Activated CD8-positive, alpha-beta memory T cell treated with anti-CD3 and anti-CD28 coated beads for 24 hours (primary cell): ENCODE data around the gene PRMT3.
"Not testable (repeated sequence)": the region's sequence is repeated elsewhere in the genome, so short reads cannot be mapped to it uniquely, and the experiment has no call there.

Source experiments
- DNase-seq: peaks from one replicate; pipeline ENCODE4 v3.0.0-alpha.2; 2020

The PRMT3 gene

DNA sequence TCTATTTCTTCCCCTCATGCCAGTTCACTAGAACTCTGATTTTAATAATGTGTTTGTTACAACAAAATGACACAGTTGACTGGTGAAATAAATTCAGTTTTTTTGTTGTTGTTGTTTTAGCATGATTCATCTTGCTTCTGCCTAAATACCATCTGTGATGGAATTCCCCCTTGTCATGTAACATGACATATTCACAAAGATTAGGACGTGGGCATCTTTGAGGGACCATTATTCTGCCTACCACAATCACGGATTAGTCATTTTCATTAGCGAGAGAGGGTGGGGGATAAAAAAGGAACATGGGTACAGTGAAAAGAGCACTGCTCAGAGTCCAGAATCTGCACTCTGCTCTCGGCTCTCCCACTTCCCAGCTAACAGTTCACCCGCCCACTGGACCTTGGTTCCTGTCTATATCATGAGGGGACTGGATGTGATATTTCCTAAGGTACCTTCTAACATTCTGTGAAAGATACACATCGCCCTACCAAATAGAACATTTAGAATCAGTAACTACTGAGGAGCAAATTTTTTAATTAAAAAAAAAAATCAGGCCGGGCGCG is 12.7 kb upstream of the PRMT3 start:
- DNase-seq: no peak

DNA sequence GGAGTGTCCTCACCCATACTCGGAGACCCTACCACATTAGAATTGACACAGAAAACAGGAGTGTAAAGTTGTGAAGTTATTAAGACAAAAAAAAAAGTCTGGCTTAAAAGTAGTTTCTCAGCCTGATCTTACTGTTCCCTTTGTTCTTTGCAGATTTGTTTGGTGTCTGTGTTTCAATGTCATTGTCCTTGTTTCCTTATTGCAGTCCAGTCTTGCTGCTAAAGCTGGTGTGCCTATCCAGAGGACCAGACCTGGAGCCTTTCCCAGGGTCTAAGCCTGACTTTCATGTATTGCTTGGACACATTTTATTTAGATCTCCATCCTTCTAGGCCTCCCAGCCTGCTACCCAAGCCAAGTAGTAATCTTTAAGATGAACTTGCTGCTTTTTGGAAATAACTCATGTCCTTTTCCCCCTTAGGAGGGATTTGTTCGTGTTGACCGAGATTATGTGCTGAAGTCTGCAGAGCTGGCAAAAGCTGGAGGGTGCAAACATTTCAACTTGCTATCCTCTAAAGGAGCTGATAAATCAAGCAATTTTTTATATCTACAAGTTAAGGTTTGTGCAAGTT is 11.3 kb upstream of the PRMT3 start:
- no peak for DNase-seq

DNA sequence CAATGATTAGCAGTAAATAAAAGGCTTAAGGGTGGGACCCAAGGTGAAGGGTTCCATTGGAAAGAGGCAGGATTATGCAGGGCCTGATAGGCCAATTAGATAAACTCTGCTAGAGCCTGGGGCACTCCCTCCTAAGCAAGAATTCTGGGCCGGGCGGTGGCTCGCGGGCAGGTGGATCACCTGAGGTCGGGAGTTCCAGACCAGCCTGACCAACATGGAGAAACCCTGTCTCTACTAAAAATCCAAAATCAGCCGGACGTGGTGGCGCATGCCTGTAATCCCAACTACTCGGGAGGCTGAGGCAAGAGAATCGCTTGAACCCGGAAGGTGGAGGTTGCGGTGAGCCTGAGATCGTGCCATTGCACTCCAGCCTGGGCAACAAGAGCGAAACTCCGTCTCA is 1.5 kb upstream of the PRMT3 start:
- DNase-seq: not testable (repeated sequence)

- peak; percentile 86 for DNase-seq
These were observed 860 bp downstream of the PRMT3 start for GRCh38 chr11:20388096-20389055.

DNA sequence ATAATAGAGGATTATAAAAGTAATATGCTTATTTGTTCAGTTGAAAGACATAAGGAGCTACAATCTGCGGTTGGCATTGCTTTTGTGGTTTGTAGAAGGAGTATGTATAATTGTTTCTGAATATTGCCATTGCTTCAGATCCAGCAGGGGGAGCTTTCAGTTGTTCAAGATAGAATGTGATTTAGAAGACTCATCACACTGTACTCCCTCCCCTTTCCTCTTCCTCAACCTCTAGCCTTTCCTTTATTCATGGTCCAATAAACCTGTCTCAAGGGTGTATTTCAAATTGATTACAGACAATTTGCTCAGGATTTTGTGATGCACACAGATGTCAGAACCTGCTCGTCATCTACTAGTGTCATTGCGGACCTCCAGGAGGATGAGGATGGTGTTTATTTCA is 9.8 kb downstream of the PRMT3 start:
- no peak for DNase-seq

GRCh38 chr11:20399498-20399897 is 12.0 kb downstream of the PRMT3 start:
- no peak for DNase-seq

DNA sequence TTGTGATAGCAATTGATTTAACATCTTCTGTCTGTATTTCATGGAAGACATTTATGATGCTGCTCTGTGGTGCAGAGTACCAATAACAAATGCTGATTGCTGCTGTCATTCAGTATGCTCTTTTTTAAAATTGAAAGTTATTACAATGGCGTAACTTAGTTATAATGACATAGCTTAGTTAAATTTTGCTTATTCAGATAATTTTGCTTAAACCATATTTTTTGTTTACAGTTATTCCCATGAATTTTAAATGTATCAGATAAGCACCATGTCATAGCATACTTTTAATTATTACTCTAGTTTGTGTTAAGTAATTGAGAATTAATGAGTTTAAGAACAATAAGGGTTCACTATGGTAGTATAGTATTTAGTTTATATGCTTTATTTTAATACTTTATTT is 15.5 kb downstream of the PRMT3 start:
- no peak for DNase-seq

DNA sequence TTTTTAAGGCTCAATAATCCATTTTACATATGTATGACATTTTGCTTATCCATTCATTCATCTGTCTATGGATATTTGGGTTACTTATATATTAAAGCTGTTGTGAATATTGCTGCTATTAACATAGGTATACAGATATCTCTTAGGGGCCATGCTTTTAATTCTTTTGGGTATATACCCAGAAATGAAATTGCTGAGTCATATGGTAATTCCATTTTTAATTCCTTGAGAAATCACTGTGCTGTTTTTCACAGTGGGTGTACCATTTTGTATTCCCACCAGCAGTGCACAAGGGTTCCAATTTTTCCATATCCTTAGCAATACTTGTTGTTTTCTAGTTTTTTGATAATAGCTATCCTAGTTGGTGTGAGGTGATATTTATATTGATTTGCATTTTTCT is 19.0 kb downstream of the PRMT3 start:
- no peak for DNase-seq

GRCh38 chr11:20407344-20407743 is 19.8 kb downstream of the PRMT3 start:
- no peak for DNase-seq

- DNase-seq: no peak
These were observed 27.9 kb downstream of the PRMT3 start for GRCh38 chr11:20415432-20415831.

GRCh38 chr11:20417771-20418170 is 30.3 kb downstream of the PRMT3 start:
- DNase-seq: no peak

DNA sequence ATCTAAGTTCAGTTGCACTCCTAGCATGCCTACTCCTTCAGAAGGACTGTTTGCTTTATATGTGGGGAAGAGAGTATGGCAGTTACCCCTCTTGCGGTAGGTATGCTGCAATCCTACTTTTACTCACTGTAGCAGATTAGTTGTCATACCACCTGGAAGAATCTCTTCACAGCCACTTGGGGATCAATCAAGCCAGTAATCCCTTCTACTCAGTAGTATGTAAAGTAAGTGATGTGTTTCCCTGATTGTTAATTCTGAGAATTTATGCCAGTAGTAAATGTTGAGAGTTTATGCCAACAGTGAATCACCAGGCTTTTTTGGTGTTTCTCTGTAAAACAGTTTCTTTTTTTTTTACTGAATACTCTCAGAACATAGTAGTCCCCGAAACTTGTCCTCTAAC is 34.4 kb downstream of the PRMT3 start:
- DNase-seq: no peak

DNA sequence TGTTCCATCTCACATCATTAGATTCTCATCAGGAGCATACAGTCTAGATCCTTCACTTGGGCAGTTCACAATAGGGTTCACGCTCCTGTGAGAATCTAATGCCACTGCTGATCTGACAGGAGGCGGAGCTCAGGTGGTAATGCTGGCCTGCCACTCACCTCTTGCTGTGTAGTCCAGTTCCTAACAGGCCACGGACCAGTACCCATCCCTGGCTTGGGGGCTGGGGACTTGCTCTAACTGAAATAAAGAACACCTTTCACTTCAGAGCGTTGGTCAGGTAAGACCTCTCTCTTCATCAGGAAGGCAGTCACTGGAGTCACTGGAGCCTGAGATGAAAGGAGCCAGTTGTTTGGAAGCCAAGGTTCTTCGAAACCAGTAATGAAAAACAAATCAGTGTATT is 41.7 kb downstream of the PRMT3 start:
- no peak for DNase-seq

DNA sequence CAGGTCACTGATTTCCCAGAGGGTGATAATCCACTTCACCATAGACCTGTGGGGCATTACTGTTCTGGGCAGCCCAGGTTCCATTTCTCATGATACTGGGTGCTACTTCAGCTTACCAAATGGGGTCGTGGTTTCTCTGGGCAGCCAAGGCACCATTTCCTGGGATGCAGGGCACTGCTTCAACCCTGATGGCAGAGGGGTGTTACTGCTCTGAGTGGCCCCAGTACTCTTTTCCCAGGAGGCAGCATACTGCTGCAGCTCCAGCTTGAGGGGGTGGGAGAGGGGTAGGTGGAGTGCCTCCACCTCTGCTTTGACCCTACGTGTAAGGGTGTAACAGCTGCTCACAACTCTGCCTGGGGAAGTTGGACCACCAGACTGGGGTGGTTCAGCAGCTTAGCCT is 51.1 kb downstream of the PRMT3 start:
- no peak for DNase-seq

DNA sequence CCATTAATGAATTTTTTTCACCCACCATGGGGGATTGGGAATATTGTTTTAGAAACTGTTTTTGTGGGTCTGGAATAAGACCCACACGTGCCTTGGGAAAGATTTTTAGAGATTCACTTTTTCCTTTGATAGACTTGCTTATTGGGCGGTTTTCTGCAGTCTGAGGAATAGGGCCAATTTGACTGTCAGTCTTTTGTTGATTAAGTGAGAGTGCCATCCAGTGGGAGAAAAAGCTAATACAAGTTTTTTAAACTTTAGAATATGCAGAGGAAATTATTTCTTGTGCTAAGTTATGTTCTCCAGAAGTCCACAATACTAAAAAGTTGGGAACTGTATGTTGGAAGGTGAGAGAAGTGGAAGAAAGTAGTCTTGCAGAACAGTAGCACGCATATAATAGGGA is 56.1 kb downstream of the PRMT3 start:
- no peak for DNase-seq

DNA sequence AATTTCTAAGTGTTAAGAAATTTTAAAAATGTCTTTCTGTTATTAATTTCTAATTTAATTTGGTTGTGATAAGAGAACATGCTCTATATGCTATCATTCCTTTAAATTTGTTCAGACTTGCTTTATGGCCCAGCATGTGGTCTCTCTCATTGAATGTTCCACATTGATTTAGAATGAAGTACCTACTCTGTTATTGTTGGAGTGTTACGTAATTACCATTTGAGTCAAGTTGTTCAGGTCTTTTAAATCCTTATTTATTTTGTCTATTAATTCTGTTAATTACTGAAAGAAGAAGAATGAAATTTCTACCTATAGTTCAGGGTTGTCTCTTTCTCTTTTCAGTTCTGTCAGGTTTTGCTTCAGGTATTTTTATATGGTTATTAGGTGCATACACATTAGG is 57.0 kb downstream of the PRMT3 start:
- DNase-seq: no peak

DNA sequence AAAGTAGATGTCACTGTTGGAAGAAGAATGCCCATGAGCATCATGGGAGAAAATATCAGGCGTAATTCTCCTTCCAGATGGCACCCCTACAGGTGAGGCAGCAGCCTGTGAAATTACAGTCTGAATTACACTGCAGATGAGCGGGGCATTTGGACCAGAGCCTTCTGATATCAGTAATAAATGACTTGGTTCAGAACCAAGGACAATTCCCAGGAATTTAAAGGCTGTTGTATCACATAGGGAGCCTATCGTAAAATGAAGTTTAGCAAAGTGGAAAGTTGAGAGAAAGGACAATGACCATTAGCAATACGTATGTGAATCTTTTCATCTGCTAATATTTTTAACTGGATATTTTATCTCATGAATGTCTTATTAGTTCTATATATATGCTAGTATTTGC is 61.3 kb downstream of the PRMT3 start:
- no peak for DNase-seq

DNA sequence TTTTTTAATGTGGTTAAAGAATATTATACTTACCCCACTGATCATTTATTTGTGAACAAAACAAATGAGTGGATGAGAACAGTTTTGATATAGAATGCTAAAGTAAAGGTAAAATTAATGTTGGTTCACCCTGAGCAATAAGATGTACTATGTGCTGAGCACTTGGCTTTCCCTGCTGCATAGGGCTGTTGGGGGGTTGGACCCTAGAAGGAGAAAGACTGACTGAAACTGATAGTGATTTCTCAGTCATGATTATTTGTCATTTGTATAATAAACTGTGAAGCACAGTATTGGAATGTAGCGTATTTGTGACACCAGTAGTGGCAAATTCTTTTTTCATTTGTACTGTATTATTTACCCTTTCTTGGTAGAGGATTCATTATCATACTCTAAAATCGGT is 63.3 kb downstream of the PRMT3 start:
- DNase-seq: no peak

- DNase-seq: no peak
These were observed 64.1 kb downstream of the PRMT3 start for GRCh38 chr11:20451568-20451967.

- no peak for DNase-seq
These were observed 65.1 kb downstream of the PRMT3 start for GRCh38 chr11:20452585-20452984.

DNA sequence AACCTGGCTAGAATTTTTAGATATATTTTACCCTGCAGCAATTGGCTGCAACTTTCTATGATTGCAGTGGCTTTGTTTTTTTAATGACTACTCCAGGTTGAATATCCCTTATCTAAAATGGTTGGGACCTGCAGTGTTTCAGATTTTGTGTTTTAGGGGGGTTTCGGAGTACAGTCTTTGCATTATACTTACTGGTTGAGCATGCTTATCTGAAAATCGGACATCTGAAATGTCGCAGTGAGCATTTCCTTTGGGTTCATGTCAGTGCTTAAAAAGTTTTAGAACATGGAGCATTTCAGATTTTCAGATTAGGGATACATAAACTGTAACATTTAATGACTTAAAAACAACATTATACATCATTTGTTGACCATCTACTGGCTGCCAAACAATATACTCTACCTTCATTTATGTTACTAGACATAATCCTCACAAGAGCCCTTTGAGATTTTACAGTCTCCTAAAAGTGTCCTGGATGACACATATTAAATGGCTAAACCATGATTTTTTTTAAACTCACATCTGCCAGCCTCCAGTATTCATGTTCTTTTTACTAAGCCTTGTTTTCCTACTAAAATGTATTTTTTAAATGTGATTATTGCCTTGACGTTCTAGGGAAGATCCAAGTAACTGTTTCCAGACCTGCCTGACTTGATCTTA is 66.3 kb downstream of the PRMT3 start:
- DNase-seq: no peak

DNA sequence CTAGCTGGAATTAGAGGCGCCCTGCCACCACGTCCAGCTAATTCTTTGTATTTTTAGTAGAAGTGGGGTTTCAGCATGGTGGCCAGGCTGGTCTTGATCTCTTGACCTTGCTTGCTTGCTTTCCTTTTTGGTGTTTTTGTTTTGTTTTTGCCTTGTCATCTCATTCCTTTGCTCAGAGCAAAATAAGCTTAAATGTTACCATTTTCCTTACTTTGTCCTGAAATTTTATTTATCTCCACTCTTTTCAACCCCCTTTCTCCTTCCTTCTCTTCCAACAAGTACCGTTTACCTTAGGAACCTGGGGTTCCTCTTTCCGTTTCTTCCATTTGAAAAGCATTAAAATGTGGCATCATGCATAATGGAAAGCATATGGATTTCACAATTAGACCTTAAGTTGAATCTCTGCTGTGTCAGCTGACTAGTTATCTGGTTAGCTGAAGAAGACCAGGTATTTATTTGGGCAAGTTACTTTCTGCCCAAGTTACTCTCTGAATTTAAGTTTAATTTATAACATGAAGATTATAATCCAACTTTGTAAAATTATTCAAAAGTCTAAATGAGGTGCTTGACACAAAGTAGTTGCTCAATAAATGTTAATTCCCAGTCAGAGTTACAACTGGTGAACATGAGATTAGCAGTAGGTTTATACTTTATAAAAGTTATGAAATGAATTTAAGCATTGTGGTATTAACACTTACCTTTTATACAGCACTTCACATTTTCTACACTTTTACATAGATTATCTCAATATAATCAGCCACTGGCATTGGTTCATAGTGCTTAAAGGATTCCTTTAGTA is 69.7 kb downstream of the PRMT3 start:
- DNase-seq: no peak
